ENCODE data around the gene OPA3. TPM values are rescaled to one million over a fixed set of nuclear protein-coding genes. Genes with fewer than 3 reads are reported as not detected.
A peak's percentile ranks its signal among the peaks of the same experiment; 100 is the strongest.

OPA3 gene
- total RNA-seq, 1 donor from 2014 or later, result 14.8 TPM

- Mint-ChIP-seq H3K4me3 (ENCODE audit: unreplicated experiment) (no peak overlapping the region), H3K9me3 (ENCODE audit: low read depth) (no peaks in the 10 kb centered on the region), H3K36me3 (ENCODE audit: low read depth) (peaks cover 2% of the 10 kb centered on the region), H3K4me1 (ENCODE audit: low read depth) (peaks cover 5% of the 10 kb centered on the region), H3K27ac (ENCODE audit: unreplicated experiment) (no peak overlapping the region), H3K27me3 (ENCODE audit: low read depth) (no peaks in the 10 kb centered on the region)
- DNase-seq (ENCODE audit: low spot score), result no peak
- no peak for TF ChIP-seq CTCF (IDR thresholded peaks at IDR 0.05)
Measured at GRCh38 chr19:45560686-45561085, 23.9 kb downstream of the OPA3 start.

GRCh38 chr19:45560038-45560437 lies 24.6 kb downstream of the OPA3 start:
- H3K36me3 Mint-ChIP-seq (ENCODE audit: low read depth), result peaks cover 2% of the 10 kb centered on the region
- no peaks in the 10 kb centered on the region for H3K9me3 Mint-ChIP-seq (ENCODE audit: low read depth)
- no peak overlapping the region for H3K4me3 Mint-ChIP-seq (ENCODE audit: unreplicated experiment)
- no peak for TF ChIP-seq CTCF (IDR thresholded peaks at IDR 0.05)
- peaks cover 5% of the 10 kb centered on the region for H3K4me1 Mint-ChIP-seq (ENCODE audit: low read depth)
- DNase-seq (ENCODE audit: low spot score), result no peak
- H3K27ac Mint-ChIP-seq (ENCODE audit: unreplicated experiment), result no peak overlapping the region
- H3K27me3 Mint-ChIP-seq (ENCODE audit: low read depth), result no peaks in the 10 kb centered on the region

GRCh38 chr19:45558399-45558878 lies 26.2 kb downstream of the OPA3 start:
- no peak for DNase-seq (ENCODE audit: low spot score)
- H3K27ac Mint-ChIP-seq (ENCODE audit: unreplicated experiment), result no peak overlapping the region
- H3K4me3 Mint-ChIP-seq (ENCODE audit: unreplicated experiment), result no peak overlapping the region
- H3K4me1 Mint-ChIP-seq (ENCODE audit: low read depth), result peaks cover 5% of the 10 kb centered on the region
- no peaks in the 10 kb centered on the region for H3K9me3 Mint-ChIP-seq (ENCODE audit: low read depth)
- H3K36me3 Mint-ChIP-seq (ENCODE audit: low read depth), result peaks cover 2% of the 10 kb centered on the region
- peak; percentile 80 for TF ChIP-seq CTCF (IDR thresholded peaks at IDR 0.05)
- no peaks in the 10 kb centered on the region for H3K27me3 Mint-ChIP-seq (ENCODE audit: low read depth)

DNA sequence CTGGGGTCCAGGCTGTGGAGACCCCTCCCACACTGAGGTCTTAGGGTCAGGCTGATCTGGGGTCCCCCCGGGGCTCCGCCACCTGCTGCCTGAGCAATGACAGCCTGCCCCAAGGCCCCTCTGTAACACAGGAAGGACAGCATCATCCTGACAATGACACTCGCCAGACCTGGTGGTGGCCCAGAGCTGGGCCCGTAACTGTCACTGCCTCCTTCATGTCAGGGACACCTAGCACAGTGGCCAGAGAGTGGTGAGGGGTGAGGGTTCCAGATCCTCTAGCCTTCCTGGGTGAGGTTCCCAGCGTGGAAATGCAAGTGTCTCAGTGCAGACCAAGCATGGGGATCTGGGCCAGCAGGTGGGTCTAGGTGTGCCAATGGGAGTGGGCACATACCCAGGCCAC lies 27.8 kb downstream of the OPA3 start:
- TF ChIP-seq CTCF (IDR thresholded peaks at IDR 0.05), result no peak
- H3K4me1 Mint-ChIP-seq (ENCODE audit: low read depth), result no peaks in the 10 kb centered on the region
- peaks cover 4% of the 10 kb centered on the region for H3K36me3 Mint-ChIP-seq (ENCODE audit: low read depth)
- no peaks in the 10 kb centered on the region for H3K27me3 Mint-ChIP-seq (ENCODE audit: low read depth)
- DNase-seq (ENCODE audit: low spot score), result no peak
- no peak overlapping the region for H3K27ac Mint-ChIP-seq (ENCODE audit: unreplicated experiment)
- H3K9me3 Mint-ChIP-seq (ENCODE audit: low read depth), result no peaks in the 10 kb centered on the region
- no peak overlapping the region for H3K4me3 Mint-ChIP-seq (ENCODE audit: unreplicated experiment)

- Mint-ChIP-seq H3K27me3 (ENCODE audit: low read depth) (no peaks in the 10 kb centered on the region), H3K9me3 (ENCODE audit: low read depth) (no peaks in the 10 kb centered on the region), H3K4me1 (ENCODE audit: low read depth) (no peaks in the 10 kb centered on the region), H3K27ac (ENCODE audit: unreplicated experiment) (no peak overlapping the region), H3K4me3 (ENCODE audit: unreplicated experiment) (no peak overlapping the region), H3K36me3 (ENCODE audit: low read depth) (peaks cover 4% of the 10 kb centered on the region)
- TF ChIP-seq CTCF (IDR thresholded peaks at IDR 0.05), result no peak
- no peak for DNase-seq (ENCODE audit: low spot score)
Measured at GRCh38 chr19:45554481-45554880, 30.1 kb downstream of the OPA3 start.
